Suprapubic skin (tissue), 4 donors: ENCODE data around the gene LRRTM4. TPM values are rescaled to one million over a fixed set of nuclear protein-coding genes. Genes with fewer than 3 reads are reported as not detected.

Source experiments
- DNase-seq, 2 donors: peaks; one replicate each; pipeline ENCODE4 v3.0.0-alpha.2; 2019; ENCODE audit warnings: low spot score in 2 of 2
- H3K27ac ChIP-seq: fragments of 200-600 bp; sonication (generic); one replicate; pipeline ENCODE4 v1.5.1; 2019
- H3K27me3 ChIP-seq: fragments of 200-600 bp; sonication (generic); one replicate; pipeline ENCODE4 v1.5.1; 2019
- H3K36me3 ChIP-seq: fragments of 200-600 bp; sonication (generic); one replicate; pipeline ENCODE4 v1.5.1; 2019
- H3K4me1 ChIP-seq: fragments of 200-600 bp; sonication (generic); one replicate; pipeline ENCODE4 v1.5.1; 2019
- H3K4me3 ChIP-seq: fragments of 200-600 bp; sonication (generic); one replicate; pipeline ENCODE4 v1.5.1; 2019; ENCODE audit warnings: mild to moderate bottlenecking
- H3K9me3 ChIP-seq: fragments of 200-600 bp; sonication (generic); one replicate; pipeline ENCODE4 v1.5.1; 2019
- EP300 ChIP-seq: sonication (generic); formaldehyde crosslinking; IDR thresholded peaks from one replicate; pipeline ENCODE4 v1.6.1; 2017; ENCODE audit warnings: antibody characterized with exemption
- POLR2A ChIP-seq, 2 donors: fragments of 450-650 bp; IDR thresholded peaks; one replicate each; pipeline ENCODE4 v1.6.1; 2017; ENCODE audit warnings: antibody characterized with exemption in 2 of 2, mild to moderate bottlenecking in 2 of 2, moderate library complexity in 2 of 2
- POLR2AphosphoS5 ChIP-seq, 3 donors: sonication (generic); formaldehyde crosslinking; IDR thresholded peaks; one replicate each; pipeline ENCODE4 v1.6.1; 2017; ENCODE audit warnings: antibody characterized with exemption in 3 of 3
- WGBS: methylation state at CpG from one replicate; pipeline ENCODE4 v1.1.5; 2018; 5-methylcytosine and 5-hydroxymethylcytosine counted together
- total RNA-seq, 4 donors: library from RNA; depleted of rRNA; stranded (reverse); fragments of >200 nt; gene quantifications; one replicate each; pipeline ENCODE4 v1.1.0, GENCODE V29; 2016
- TF ChIP-seq, protein P1 (sequence below), 2 donors: fragments of 200-600 bp in 1 of 2; fragments of 450-650 bp in 1 of 2; sonication (generic) in 1 of 2; IDR thresholded peaks; one replicate each; pipeline ENCODE4 v1.5.1; 2016 to 2019; ENCODE audit warnings: antibody characterized with exemption in 2 of 2, mild to moderate bottlenecking in 1 of 2, moderate library complexity in 1 of 2

Gene LRRTM4
- total RNA-seq, 4 donors from 2014 or later, result not detected

DNA sequence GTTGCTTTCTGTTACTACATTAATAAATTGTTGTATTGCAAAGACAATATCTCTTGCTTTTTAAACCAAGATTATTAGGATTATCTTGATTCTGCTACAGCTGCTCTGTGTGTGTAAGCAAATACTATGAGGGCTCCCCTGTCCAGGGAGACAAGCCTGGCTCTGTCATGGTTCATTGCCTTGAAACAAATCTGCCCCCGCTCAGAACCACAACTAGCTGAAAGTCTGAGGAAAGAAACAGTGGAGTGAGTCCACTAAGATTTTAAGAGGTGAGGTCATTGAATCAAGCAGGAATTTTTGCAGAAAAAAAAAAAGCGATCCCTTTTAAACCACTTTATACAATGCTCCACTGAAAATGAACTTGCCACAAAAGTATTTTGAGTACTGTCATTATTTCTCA, 30.8 kb upstream of the LRRTM4 start:
- H3K4me1 ChIP-seq, result no peaks in the 10 kb centered on the region
- no peak for TF ChIP-seq POLR2AphosphoS5 (IDR thresholded peaks at IDR 0.05)
- TF ChIP-seq, protein P1, sequence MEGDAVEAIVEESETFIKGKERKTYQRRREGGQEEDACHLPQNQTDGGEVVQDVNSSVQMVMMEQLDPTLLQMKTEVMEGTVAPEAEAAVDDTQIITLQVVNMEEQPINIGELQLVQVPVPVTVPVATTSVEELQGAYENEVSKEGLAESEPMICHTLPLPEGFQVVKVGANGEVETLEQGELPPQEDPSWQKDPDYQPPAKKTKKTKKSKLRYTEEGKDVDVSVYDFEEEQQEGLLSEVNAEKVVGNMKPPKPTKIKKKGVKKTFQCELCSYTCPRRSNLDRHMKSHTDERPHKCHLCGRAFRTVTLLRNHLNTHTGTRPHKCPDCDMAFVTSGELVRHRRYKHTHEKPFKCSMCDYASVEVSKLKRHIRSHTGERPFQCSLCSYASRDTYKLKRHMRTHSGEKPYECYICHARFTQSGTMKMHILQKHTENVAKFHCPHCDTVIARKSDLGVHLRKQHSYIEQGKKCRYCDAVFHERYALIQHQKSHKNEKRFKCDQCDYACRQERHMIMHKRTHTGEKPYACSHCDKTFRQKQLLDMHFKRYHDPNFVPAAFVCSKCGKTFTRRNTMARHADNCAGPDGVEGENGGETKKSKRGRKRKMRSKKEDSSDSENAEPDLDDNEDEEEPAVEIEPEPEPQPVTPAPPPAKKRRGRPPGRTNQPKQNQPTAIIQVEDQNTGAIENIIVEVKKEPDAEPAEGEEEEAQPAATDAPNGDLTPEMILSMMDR (IDR thresholded peaks at IDR 0.05), result no peak
- no peak for TF ChIP-seq POLR2A (IDR thresholded peaks at IDR 0.05)
- TF ChIP-seq EP300, result no peak
- H3K27me3 ChIP-seq, result no peaks in the 10 kb centered on the region
- H3K4me3 ChIP-seq, result no peak overlapping the region
- no peaks in the 10 kb centered on the region for H3K36me3 ChIP-seq
- no peak for DNase-seq
- 91% methylated on average over 2 of the region's 2 CpGs for WGBS
- no peak overlapping the region for H3K27ac ChIP-seq
- no peaks in the 10 kb centered on the region for H3K9me3 ChIP-seq

DNA sequence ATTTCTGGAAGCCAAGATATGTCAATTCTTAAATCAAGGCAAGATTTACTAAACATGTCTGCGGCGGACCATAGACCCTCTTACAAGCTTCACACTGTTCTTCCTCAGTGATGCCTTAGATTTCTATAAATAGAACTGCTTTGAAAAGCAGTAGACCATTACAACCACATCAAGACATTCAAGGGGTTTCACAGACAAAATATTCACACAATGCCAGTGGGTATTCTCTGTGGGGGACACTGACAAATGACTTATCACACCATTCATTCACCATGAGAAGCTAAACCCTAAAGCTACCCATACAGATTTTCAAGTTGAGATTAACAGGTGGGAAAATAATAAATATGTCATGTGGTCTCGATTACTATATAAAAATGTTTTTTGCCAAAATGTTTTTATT, 15.9 kb upstream of the LRRTM4 start:
- Histone ChIP-seq H3K9me3 (peaks cover 5% of the 10 kb centered on the region), H3K27ac (no peak overlapping the region), H3K4me1 (no peaks in the 10 kb centered on the region), H3K4me3 (no peak overlapping the region), H3K27me3 (no peaks in the 10 kb centered on the region), H3K36me3 (no peaks in the 10 kb centered on the region)
- TF ChIP-seq EP300 (no peak), POLR2AphosphoS5 (IDR thresholded peaks at IDR 0.05) (no peak), POLR2A (IDR thresholded peaks at IDR 0.05) (no peak)
- TF ChIP-seq, protein P1 (IDR thresholded peaks at IDR 0.05), result no peak
- 86% methylated on average over 3 of the region's 3 CpGs for WGBS
- DNase-seq, result no peak

DNA sequence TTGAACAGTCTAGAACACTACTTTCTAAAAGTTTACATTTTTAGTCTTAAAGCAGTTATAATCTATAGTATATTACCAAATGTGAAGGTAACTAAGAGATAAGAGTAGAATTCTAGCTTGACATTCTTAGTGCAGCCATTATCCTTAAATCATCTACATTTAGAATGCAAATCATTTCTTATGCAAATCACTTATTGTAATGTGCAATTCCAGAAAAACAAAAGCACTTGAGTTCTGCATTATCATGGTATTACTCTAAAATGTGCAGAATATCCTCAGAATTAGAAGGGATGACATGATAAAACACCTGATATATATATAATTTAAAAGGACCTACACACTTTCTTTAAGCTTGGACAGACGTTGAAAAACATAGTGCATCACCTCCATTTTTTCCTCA, 712 bp upstream of the LRRTM4 start:
- Histone ChIP-seq H3K27ac (no peak overlapping the region), H3K27me3 (no peaks in the 10 kb centered on the region), H3K4me1 (no peaks in the 10 kb centered on the region), H3K36me3 (no peaks in the 10 kb centered on the region), H3K9me3 (no peaks in the 10 kb centered on the region), H3K4me3 (no peak overlapping the region)
- DNase-seq, result no peak
- WGBS, result 68% methylated on average over 1 of the region's 1 CpG
- TF ChIP-seq POLR2A (IDR thresholded peaks at IDR 0.05) (no peak), EP300 (no peak), POLR2AphosphoS5 (IDR thresholded peaks at IDR 0.05) (no peak)
- TF ChIP-seq, protein P1 (IDR thresholded peaks at IDR 0.05), result no peak

DNA sequence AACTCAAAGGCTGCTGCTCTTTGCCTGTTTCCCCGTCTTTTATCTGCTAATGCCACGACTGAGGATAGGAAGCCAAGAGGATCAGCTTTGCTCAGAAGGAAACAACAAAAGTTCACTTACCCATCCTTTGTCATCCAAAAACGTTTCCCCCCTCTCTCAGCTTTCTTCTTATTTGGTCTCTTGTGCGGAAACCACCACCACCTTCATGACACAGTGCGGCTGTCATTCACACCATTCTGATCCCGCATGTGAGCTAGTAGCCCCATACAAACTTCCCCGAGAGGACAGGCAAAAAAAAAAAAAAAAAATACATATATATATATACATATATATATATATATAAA, 656 bp downstream of the LRRTM4 start:
- no peaks in the 10 kb centered on the region for H3K4me1 ChIP-seq
- no peak overlapping the region for H3K27ac ChIP-seq
- no peaks in the 10 kb centered on the region for H3K9me3 ChIP-seq
- no peak for DNase-seq
- no peaks in the 10 kb centered on the region for H3K27me3 ChIP-seq
- no peak overlapping the region for H3K4me3 ChIP-seq
- WGBS, result 24% methylated on average over 7 of the region's 7 CpGs
- TF ChIP-seq, protein P1 (IDR thresholded peaks at IDR 0.05), result no peak
- TF ChIP-seq POLR2A (IDR thresholded peaks at IDR 0.05), result no peak
- TF ChIP-seq EP300, result no peak
- TF ChIP-seq POLR2AphosphoS5 (IDR thresholded peaks at IDR 0.05), result no peak
- H3K36me3 ChIP-seq, result no peaks in the 10 kb centered on the region

DNA sequence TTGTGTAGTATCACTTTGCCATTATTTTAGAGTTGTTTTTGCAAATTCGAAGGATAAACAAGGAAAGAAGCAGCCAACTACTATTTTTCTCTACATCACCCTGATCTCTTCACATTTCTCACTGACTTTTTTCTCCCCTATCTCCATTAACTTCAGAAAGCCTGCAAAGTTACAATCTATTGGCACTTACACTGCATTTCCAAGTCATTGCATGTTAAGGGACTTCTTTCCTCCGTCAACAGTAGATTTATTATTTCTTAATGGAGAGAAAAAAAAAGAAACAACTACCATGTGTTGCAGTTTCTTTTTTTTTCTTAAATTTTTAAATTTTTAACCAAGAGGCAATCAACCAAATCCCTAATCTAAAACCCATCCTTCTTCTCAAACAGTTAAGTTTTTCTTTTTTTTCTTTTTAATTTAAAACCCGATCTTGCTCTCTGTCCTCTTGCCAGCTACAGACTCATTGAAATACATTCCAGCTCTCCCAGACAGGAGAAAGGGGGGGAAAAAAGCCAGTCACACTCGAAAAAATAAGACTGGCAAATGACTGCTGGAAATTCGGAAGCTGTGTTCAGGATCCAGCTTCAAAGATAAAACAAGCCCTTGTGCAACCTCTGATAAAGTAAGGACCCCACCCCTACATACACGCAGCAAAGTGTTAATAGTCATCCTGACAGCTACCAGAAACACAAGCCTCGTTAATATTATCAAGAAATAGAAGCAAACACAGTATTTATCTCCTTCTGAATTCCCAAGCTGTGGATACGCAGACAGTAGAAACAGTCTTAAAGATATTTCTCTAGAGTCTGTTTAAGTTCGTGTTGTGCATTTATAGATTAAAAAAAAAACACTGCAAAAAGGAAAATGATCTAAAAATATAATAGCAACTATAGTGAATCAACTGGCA, 1.3 kb downstream of the LRRTM4 start:
- Histone ChIP-seq H3K9me3 (no peaks in the 10 kb centered on the region), H3K36me3 (no peaks in the 10 kb centered on the region), H3K27ac (no peak overlapping the region), H3K4me3 (no peak overlapping the region), H3K27me3 (no peaks in the 10 kb centered on the region), H3K4me1 (no peaks in the 10 kb centered on the region)
- TF ChIP-seq EP300 (no peak), POLR2A (IDR thresholded peaks at IDR 0.05) (no peak), POLR2AphosphoS5 (IDR thresholded peaks at IDR 0.05) (no peak)
- TF ChIP-seq, protein P1 (IDR thresholded peaks at IDR 0.05), result no peak
- WGBS, result 11% methylated on average over 9 of the region's 9 CpGs
- DNase-seq, result no peak
